ENCODE data around the gene POLD1. TPM values are rescaled to one million over a fixed set of nuclear protein-coding genes. Genes with fewer than 3 reads are reported as not detected.

Gene POLD1
- total RNA-seq, 2 donors from 2014 or later = 5.9 to 10.0 TPM

DNA sequence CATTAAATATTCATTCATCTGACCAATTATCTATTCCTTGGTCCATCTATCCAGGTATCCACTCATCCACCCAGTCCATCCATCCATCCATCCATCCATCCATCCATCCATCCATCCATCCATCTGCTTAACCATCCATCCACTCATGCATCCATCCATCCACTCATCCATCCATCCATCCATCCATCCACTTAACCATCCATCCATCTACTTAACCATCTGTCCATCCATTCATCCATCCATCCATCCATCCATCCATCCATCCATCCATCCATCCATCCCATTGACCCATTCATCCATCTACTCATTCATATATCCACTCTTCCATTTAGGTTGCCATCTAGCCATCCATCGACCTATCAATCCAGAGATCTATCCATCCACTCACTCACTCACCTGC, 59.9 kb downstream of the POLD1 start:
- H3K36me3 ChIP-seq = no peaks in the 10 kb centered on the region

GRCh38 chr19:50447053-50447452, 62.9 kb downstream of the POLD1 start:
- Histone ChIP-seq H3K4me1 (no peaks in the 10 kb centered on the region), H3K4me3 (no peak overlapping the region), H3K27me3 (no peaks in the 10 kb centered on the region), H3K36me3 (no peaks in the 10 kb centered on the region), H3K9me3 (no peaks in the 10 kb centered on the region), H3K27ac (no peak overlapping the region)
- DNase-seq (ENCODE audit: low spot score) = no peak
- TF ChIP-seq CTCF (IDR thresholded peaks at IDR 0.05) = no peak

More for the DNA sequence above, 59.9 kb downstream of the POLD1 start:
- H3K4me1 ChIP-seq = no peaks in the 10 kb centered on the region
- no peaks in the 10 kb centered on the region for H3K27me3 ChIP-seq
- no peak for TF ChIP-seq CTCF (IDR thresholded peaks at IDR 0.05)
- H3K4me3 ChIP-seq = no peak overlapping the region
- H3K27ac ChIP-seq = no peak overlapping the region
- DNase-seq (ENCODE audit: low spot score) = no peak
- H3K9me3 ChIP-seq = no peaks in the 10 kb centered on the region

DNA sequence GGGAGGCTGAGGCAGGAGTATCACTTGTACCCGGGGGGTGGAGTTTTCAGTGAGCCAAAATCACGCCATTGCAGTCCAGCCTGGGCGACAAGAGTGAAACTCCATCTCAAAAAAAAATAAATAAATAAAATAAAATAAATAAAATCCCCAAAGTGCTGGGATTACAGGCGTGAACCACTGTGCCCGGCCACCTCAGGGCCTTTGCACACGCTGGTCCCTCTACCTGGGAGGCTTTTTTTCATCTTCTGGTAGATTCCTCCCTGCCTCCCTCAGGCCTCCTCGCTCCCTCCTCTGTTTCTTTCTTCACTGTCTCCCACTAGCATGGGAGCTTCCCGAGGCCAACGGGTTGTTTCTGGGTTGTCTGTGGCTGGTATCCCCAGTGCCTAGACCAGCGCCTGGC, 63.6 kb downstream of the POLD1 start:
- TF ChIP-seq CTCF (IDR thresholded peaks at IDR 0.05) = no peak
- Histone ChIP-seq H3K9me3 (no peaks in the 10 kb centered on the region), H3K4me3 (no peak overlapping the region), H3K27me3 (no peaks in the 10 kb centered on the region), H3K36me3 (no peaks in the 10 kb centered on the region), H3K27ac (no peak overlapping the region), H3K4me1 (no peaks in the 10 kb centered on the region)
- DNase-seq (ENCODE audit: low spot score) = no peak

DNA sequence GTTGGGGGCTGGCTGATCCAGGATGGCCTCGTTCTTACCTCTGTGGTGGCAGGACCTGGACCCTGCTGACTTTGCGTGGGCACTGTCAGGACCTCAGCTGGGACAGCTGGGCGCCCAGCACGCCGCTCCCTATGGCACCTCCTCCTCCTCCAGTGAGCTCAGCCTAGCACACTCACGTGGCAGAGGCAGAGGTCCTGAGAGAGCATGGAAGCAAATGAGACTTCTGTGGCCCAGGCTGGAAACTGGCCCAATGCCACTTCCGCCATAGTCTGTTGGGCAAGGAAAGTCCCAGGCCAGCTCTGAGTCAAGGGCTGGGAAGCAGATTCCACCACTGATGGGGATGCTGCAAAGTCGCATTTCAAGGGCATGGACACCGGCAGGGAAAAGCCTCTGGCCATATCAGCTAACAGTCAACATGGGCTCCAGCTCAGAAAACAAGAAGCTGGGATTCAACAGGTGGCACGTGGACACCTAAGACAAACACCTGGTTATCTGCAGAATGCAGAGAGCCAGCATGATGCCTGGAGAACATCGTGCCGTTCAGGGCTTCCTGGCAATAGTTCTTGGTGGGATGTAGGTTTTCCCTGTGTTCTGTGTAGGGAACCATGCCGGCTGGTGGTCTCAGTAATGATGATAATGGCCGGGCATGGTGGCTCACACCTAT, 65.2 kb downstream of the POLD1 start:
- H3K9me3 ChIP-seq = no peaks in the 10 kb centered on the region
- TF ChIP-seq CTCF (IDR thresholded peaks at IDR 0.05) = no peak
- no peaks in the 10 kb centered on the region for H3K27me3 ChIP-seq
- H3K36me3 ChIP-seq = no peaks in the 10 kb centered on the region
- no peaks in the 10 kb centered on the region for H3K4me1 ChIP-seq
- no peak for DNase-seq (ENCODE audit: low spot score)
- H3K27ac ChIP-seq = no peak overlapping the region
- H3K4me3 ChIP-seq = no peak overlapping the region

- no peak for DNase-seq (ENCODE audit: low spot score)
- Histone ChIP-seq H3K4me1 (no peaks in the 10 kb centered on the region), H3K27ac (no peak overlapping the region), H3K36me3 (no peaks in the 10 kb centered on the region), H3K27me3 (no peaks in the 10 kb centered on the region), H3K4me3 (no peak overlapping the region), H3K9me3 (no peaks in the 10 kb centered on the region)
- TF ChIP-seq CTCF (IDR thresholded peaks at IDR 0.05) = no peak
Observed at GRCh38 chr19:50450369-50451222, 66.4 kb downstream of the POLD1 start.

Data from right atrium auricular region (tissue), 2 donors.